Adrenal gland (tissue), 5 donors: ENCODE measurements around the gene SLTM.
"Not testable (repeated sequence)": the region's sequence is repeated elsewhere in the genome, so short reads cannot be mapped to it uniquely, and the experiment has no call there.

Source experiments
- POLR2A ChIP-seq, 2 donors: fragments of 450-650 bp; IDR thresholded peaks; one replicate each; pipeline ENCODE4 v1.6.1; 2017; ENCODE audit warnings: antibody characterized with exemption in 2 of 2, mild to moderate bottlenecking in 2 of 2, moderate library complexity in 1 of 2
- TF ChIP-seq, protein P1 (sequence below), 6 experiments: fragments of 450-650 bp in 4 of 6; fragments of 200-600 bp in 2 of 6; sonication (generic) in 1 of 6; IDR thresholded peaks; 1 replicate in 5 of 6; 2 replicates in 1 of 6; pipeline versions ENCODE4 v1.5.1 to v1.8.0; 2016 to 2021; ENCODE audit warnings: antibody characterized with exemption in 6 of 6, mild to moderate bottlenecking in 2 of 6, moderate library complexity in 1 of 6
- donor health status: DM: no; HTN: no; CAD: no.

DNA sequence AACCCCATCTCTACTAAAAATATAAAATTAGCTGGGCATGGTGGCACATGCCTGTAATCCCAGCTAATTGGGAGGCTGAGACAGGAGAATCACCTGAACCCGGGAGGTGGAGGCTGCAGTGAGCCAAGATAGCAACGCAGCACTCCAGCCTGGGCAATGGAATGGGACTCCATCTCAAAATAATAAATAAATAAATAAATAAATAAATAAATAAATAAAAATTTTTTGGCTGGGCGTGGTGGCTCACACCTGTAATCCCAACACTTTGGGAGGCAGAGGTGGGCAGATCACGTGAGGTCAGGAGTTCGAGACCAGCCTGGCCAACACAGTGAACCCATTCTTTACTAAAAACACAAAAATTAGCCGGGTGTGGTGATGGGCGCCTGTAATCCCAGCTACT is 13.0 kb downstream of the SLTM start:
- TF ChIP-seq, protein P1, sequence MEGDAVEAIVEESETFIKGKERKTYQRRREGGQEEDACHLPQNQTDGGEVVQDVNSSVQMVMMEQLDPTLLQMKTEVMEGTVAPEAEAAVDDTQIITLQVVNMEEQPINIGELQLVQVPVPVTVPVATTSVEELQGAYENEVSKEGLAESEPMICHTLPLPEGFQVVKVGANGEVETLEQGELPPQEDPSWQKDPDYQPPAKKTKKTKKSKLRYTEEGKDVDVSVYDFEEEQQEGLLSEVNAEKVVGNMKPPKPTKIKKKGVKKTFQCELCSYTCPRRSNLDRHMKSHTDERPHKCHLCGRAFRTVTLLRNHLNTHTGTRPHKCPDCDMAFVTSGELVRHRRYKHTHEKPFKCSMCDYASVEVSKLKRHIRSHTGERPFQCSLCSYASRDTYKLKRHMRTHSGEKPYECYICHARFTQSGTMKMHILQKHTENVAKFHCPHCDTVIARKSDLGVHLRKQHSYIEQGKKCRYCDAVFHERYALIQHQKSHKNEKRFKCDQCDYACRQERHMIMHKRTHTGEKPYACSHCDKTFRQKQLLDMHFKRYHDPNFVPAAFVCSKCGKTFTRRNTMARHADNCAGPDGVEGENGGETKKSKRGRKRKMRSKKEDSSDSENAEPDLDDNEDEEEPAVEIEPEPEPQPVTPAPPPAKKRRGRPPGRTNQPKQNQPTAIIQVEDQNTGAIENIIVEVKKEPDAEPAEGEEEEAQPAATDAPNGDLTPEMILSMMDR (IDR thresholded peaks at IDR 0.05) = not testable (repeated sequence)
- TF ChIP-seq POLR2A (IDR thresholded peaks at IDR 0.05) = not testable (repeated sequence)
